Measurements from ENCODE around the gene SND1.

- TF ChIP-seq CTCF (IDR thresholded peaks at IDR 0.05) (no peak), POLR2A (IDR thresholded peaks at IDR 0.05) (no peak)
Observed at GRCh38 chr7:128093614-128094570, 441.9 kb downstream of the SND1 start.
